Inflammatory macrophage (primary cell): ENCODE data around the gene LSM4.
A peak's percentile ranks its signal among the peaks of the same experiment; 100 is the strongest.

Experiments used
- DNase-seq, 2 donors: peaks; one replicate each; pipeline ENCODE4 v3.0.0-alpha.2; 2020 to 2022

LSM4 gene

DNA sequence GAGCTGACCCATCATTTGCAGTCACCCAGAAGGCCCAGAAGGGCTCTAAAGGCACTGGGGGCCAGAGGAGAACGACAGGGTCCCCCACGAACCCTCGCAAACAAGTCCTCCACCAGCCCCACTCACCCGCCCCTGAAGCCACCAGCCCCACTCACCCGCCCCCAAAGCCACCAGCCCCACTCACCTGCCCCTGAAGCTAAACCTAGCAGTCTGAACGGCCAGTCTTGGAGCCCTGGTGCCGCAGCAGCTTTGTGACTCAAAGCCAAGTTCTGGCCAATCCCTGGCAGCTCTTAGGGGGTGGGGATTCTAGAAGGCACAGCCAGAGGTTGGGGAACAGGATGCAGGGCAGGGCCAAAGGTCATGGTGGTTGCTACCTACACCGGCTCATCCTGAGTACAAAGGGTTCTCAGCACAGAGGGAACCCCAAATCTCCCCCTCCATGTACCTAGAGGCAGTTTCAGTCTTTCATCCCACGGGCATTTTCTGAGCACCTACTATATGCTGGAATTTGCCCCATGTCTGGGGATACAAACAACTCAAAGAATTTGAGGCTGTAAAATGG lies 48.6 kb downstream of the LSM4 start, which contains the start of gene IQCN:
TSS of gene IQCN (minus strand) at position 234 of the 562 bp plus-strand sequence. CDS start 4,974 bp downstream, outside the sequence.
- no peak for DNase-seq

DNA sequence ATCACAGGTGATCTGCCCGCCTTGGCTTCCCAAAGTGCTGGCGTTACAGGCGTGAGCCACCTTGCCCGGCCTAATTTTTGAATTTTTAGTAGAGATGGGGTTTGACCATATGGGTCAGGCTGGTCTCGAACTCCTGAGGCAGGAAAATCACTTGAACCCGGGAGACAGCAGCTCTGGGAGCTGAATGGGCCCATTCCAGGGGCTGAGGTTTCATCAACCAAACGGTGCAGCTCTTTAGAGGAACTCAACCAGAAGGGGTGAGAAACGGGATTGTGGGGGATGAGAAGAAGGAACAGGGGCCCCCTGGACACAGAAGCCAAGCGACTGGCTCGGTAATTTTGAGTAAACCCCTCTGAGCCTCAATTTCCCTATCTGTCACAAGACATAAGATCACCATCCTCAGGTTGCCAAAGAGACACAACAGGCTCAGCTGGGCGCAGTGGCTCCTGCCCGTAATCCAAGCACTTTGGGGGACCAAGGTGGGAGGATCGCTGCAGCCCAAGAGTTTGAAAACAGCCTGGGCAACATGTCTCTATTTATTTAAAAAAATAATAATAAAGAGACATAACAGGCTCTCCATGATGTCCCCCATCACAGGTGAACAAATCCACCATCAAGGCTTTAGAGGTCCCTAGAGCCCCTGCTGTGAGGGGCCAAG lies 49.2 kb downstream of the LSM4 start:
- DNase-seq = no peak

DNA sequence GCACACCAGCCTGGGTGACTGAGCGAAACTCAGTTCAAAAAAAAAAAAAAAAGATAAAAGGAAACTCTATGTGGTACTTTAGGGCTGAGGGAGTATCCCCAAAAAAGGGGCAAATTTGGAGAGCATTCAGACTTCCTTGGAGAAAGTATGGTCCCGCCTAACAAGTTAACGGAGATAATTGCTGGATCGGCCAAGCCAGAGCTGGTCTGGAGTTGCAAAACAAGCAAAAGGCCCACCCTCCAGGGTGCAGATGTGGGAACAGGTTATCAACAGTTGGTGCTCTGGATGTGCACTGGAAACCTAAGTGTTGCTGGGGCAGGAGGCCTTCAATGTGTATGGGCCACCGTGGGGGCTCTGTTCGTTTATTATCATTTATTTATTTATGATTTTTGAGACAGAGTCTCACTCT lies 51.4 kb downstream of the LSM4 start:
- DNase-seq = no peak

DNA sequence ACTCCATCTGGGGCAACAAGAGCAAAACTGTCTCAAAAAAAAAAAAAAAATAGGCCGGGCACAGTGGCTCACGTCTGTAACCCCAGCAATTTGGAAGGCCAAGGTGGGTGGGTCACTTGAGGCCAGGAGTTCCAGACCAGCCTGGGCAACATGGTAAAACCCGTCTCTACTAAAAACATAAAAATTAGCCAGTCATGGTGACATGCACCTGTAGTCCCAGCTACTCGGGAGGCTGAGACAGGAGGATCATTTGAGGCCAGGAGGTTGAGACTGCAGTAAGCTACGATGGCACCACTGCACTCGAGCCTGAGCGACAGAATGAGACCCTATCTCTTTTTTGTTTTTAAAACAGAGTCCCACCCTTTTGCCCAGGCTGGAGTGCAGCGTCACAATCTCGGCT lies 52.5 kb downstream of the LSM4 start:
- DNase-seq = no peak

DNA sequence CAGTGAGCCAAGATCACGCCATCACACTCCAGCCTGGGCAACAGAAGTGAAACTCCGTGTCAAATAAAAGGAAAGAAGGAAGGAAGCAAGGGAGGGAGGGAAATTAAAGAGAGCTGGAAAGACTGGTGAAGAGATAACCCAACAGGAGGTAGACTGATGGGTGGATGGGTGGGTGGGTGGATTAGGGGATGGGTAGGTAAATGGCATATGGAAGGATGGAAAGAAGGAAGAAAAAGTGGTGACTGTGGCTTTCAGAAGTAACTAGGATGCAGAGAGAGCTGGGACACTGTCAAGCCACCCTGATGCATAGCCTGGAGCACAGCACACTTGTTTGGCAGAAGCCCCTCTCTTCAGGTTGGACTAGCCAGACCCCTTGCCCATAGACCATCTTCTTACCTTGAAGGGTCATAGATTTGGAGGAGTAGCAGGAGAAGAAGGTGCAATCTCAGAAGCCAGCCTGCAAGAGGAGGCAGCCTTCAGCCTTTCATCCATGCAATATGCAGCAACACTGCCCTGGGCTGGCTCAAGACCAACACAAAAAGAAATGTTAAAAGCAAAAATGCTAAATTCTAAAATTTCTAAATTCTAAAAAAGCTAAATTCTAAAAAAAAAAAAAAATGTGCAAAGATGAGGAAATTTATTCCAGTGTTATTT lies 53.7 kb downstream of the LSM4 start:
- DNase-seq = no peak

DNA sequence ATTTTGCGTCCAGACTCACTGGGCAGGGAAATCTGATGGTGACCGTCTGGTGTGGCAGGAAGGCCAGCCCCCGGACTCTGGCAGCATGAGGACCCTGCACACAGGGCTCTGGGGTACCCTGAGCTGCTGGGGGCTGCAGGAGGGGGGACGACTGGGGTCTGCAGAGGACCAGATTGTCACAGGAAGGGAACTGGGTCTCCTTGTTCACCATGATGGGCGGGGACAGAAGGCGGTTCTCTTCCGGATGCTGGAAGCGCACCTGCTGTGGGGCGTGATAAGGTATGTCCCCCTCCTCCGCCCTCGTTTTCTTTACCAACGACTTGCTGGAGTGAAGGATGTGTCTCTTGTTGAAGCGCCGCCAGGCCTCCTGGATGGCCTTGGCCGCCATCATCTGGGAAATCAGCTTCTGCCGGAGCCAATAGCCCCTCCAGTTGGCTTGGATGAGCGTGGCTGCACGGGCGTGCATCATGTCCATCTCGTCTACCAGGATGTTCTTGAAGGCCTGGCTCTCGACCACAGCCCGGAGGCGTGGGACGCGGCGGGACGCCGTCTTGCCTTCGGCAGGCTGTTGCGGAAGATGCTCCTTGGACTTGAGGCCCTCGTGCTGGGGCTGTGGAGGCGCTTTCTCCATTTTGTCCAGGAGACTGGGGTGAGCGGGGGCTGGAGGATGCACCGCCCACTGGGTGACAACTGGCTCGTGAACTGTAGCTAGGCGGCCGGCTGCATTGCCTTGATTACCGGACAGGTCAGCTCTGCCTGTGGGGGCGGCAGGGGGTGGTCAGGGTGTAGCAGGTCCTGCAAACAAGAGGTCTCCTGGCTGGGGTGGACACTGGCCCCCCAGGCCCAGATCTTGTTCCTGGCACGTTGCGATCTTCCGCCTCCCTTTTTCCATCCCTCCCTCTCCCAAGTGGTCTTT lies 55.8 kb downstream of the LSM4 start:
- no peak for DNase-seq

DNA sequence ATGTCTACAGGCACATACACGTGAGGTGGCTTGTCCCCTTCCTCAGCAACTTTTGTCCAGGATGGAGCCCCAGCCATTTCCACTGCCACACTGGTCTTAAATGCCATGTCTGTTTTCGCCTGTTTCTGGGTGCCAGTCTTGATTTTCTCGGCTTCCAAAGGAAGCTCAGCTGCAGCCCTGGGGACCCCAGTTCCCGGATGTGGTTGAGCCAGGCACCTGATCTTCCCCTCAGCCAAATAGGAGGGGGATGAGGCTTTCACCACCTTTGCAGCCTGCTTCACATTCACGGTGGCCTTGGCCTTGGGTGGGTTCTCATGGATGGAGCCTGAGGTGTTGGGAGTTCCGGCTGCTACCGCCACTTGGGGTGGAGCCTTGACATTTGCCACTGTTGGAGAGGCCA lies 57.3 kb downstream of the LSM4 start:
- DNase-seq = no peak

DNA sequence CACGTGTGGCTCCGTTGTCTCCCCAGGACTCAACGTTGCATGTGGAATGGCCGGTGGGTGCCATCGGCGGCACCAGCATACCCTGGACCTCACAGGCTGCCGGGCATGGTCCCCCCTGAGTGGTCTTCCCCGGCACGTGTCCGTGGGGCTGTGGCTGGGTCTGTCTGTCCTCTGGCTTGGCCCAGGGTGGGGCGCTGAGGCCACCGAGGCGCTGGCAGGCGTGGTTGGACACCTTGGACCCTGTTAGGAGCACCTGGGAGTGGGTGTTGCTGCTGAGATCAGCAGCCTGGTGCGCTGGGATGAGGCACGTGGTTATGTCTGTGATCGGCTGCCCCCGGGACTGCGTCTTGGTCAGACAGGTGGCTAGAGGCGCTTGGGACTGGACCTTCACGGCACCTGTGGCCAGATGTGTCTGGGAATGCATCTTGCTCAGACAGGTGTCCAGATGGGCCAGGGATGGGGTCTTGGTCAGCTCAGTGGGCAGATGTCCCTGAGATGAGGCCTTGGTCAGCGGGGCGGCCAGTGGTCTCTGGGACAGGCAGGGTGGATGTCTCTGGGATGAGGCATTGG lies 57.8 kb downstream of the LSM4 start:
- no peak for DNase-seq

DNA sequence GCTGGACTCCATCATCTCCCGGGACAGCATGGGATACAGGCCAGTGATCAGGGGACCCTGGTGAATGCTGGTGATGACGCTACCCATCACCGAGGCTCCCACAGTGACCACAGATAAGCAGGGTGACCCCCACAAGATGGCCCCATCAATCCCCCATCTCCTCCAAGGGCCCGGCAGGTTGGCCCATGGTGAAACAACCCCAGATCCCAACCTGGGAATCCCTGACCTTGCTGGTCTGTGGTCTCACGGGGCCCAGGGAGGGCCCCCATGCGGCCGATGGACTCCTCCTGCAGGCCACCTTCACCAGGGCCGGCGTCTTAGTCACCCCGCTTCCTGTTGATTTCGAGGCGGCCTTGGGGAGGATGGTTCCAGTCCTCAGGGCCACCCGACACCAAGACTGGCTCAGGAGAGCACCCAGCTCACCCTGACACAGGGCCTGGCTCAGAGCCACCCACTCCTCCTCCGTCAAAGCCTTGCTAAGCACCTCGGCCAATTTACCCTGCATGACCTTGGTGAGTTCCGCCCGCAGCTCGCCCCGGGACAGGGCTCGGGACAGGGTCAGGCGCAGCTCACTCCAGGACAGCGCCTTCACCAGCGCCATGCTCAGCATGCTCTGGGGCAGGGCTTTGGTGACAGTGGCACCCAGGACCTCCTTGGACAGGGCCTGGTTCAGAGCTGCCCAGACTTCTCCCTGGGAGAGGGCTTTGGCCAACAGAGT lies 58.6 kb downstream of the LSM4 start:
- DNase-seq = no peak

DNA sequence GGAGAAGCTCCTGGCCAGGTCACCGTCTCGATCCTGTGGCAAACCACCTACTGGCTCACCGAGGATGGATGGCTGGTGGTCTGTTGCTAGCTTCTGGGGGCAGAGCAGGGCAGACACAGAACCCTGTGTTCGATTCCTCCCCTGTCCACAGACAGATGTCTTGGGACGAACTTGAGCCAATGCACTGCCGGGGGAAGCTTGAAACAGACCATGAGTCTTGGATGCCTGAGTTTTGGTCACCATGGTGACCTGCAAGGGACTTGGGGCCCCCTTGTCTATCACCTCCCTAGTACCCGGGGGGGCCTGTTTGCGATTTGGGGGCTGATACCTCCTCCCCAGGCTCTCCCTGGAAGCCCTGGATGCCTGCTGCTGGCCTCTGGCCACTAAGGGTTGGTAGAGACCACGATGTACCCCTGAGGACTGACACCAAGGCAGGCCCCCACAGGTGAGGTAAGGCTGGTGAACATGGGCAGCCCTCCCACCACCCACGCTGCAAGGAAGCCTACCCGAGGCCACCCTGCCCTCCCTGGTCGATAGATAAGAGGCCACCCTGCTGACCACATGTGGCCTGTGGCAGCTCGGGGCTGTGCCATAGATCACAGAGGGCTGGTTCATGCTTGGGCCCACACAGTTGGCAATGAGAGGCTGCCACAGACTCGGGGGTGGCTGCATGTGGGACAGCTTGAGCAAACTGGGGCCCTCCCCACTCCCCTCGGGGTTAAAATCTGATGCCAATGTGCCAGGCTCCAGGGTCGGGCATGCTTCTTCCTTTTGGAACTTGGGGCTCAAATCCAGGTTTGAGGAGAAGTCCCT lies 59.3 kb downstream of the LSM4 start:
- no peak for DNase-seq

DNA sequence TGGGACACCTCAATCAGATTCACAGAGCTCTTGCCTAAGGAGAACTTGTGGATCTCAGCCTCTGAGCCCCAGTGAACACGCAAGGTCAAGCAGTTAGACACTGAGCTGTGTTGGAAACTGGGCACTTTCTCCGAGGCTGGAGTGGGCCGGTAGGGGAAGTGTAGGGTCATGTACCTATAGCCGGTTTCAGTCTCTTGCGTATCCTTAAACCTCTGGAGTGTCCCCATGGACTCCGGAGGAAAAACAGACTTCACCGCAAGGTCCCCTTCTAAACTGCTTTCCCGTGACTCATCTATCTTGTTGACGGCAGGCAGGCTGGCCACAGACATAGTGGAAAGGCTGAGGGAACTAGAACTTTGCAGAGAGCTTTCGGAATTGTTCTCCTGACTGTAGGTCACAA lies 60.0 kb downstream of the LSM4 start:
- DNase-seq = no peak

DNA sequence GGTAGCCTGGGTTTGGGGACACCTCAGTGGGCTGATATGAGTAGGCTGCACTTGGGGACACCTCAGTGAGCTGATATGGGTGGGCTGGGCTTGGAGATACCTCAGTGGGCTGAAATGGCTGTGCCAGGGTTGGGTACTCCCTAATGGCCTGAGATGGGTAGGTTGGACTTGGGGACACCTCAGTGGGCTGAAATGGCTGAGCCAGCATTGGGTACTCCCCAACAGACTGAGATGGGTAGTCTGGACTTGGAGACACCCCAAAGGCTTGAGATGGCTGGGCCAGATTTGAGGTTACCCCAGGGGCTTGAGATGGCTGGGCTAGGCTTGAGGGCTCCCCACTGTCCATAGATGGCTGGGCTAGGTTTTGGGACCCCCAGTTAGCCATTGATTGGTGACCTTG lies 60.7 kb downstream of the LSM4 start:
- DNase-seq = no peak

DNA sequence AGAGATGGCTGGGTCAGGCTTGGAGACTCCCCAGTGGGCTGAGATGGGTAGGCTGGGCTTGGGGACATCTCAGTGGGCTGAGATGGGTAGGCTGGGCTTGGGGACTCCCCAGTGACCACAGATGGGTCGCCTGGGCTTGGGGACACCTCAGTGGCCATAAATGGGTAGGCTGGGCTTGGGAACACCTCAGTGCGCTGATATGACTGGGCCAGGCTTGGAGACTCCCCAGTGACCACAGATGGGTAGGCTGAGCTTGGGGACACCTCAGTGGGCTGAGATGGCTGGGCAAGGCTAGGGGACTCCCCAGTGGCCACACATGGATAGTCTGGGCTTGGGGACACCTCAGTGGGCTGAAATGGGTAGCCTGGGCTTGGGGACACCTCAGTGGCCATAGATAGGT lies 61.4 kb downstream of the LSM4 start:
- no peak for DNase-seq

DNA sequence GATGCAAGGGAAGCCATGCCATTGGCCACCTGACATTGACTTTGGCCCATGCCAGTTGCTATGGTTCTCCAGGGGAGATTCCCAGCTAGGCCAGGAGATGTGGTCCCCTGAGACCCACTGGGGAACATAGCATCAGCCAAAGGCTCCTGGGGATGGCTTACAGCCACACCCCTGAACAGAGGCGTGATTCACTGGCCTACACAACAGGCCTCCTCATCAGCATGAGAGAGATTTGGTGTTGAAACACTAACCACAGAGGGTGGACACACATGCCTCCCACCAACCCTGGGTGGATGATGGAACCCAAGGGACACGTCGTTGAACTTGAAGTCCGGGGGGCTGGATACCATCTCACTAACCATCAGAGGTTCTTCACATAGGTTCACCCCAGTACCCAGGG lies 63.0 kb downstream of the LSM4 start:
- DNase-seq = peak; percentile 9 to 54

DNA sequence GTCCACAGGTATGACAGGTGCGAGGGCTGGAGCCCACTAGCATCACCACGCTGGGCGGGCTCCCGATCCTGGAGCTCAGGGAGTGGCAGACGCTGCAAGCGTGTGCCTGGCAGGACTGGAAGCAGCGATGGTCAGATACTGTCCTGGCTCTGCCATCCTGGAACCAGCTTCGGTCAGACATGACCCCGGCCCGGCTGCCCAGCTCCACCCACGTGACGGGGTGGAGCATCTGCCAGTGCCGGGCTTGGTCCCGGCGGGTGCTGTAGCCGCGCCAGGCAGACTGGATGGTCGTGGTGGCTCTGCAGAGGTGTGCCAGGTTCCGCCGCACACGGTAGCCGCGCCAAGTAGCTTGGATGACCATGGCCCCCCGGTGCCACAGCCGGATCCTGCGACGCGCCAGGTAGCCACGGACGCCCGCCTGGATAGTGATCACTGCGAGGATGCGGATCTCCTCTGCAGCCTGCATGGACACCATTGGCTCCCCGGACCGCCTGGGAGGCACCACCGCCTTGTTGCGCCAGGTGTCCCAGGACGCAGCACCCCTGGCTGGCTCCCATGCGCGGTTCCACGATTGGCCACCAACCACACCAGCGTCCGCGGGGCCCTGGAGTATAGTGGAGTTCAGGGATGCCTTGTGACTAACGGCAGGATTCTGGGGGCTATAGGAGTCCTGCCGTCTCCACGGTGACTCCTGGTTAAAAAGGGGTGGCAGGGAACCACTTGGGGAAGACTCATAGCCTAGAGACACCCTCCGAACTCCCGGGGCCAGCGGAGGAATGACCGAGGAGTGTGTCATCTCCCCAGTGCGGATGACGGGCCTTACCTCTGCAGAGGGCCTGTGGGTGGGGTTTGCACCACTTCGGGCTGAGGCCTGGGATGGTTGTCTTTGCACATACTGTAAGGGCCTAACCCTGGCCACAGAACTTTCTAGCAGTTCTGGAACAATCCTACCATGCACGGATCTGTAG lies 65.1 kb downstream of the LSM4 start:
- DNase-seq = no peak
